ENCODE measurements around the gene UQCRC1.

DNA sequence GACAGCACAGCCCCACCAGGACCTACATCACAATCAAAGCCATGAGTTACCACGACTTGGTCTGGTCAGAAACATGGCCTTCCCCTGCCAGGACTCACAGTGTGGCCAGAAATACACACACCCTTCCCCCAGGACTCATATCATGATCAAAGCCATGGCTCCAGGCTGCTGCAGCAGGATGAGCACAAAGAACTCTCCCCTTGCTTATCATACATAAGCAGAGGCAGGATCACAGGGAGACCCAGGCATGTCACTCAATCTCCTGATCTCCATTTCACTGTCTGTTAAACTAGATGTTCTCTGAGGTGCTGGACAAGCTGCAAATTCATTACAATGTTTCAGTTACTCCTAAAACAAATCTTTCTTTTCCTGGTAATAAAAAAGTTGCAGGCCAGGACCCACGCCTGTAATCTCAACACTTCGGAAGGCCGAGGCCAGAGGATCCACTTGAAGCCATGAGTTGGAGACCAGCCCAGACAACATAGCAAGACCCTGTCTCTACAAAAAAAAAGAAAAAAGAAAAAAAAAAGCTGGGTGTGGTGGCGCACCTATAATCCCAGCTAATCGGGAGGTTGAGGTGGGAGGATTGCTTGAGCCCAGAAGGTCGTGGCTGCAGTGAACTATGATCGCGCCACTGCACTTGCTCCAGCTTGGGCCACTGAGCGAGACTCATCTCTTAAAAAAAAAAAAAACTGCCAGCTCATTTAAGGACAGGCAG lies 54.1 kb downstream of the UQCRC1 start:
- TF ChIP-seq ZNF146 (tag by site-specific recombination; IDR thresholded peaks at IDR 0.05) (no peak), ZNF133 (tag by site-specific recombination; IDR thresholded peaks at IDR 0.05) (no peak), SP2 (tag by site-specific recombination; IDR thresholded peaks at IDR 0.05) (no peak), ZBTB17 (tag by site-specific recombination; IDR thresholded peaks at IDR 0.05) (no peak), ZNF433 (tag by site-specific recombination; IDR thresholded peaks at IDR 0.05; ENCODE audit: low read depth) (no peak), ZNF350 (tag by site-specific recombination; IDR thresholded peaks at IDR 0.05) (no peak), HOXC10 (CRISPR knock-in tag; IDR thresholded peaks at IDR 0.05) (no peak), ZNF529 (tag by site-specific recombination; IDR thresholded peaks at IDR 0.05; ENCODE audit: insufficient replicate concordance) (no peak), YY1 (tag by site-specific recombination; IDR thresholded peaks at IDR 0.05) (no peak)
- TF ChIP-seq, protein P1, sequence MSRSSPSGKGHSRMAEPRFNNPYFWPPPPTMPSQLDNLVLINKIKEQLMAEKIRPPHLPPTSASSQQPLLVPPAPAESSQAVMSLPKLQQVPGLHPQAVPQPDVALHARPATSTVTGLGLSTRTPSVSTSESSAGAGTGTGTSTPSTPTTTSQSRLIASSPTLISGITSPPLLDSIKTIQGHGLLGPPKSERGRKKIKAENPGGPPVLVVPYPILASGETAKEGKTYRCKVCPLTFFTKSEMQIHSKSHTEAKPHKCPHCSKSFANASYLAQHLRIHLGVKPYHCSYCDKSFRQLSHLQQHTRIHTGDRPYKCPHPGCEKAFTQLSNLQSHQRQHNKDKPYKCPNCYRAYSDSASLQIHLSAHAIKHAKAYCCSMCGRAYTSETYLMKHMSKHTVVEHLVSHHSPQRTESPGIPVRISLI (tag by site-specific recombination; IDR thresholded peaks at IDR 0.05), result 0 out of 2 replicates have a peak, but pooled peaks have one; percentile 55
- TF ChIP-seq, protein P2, sequence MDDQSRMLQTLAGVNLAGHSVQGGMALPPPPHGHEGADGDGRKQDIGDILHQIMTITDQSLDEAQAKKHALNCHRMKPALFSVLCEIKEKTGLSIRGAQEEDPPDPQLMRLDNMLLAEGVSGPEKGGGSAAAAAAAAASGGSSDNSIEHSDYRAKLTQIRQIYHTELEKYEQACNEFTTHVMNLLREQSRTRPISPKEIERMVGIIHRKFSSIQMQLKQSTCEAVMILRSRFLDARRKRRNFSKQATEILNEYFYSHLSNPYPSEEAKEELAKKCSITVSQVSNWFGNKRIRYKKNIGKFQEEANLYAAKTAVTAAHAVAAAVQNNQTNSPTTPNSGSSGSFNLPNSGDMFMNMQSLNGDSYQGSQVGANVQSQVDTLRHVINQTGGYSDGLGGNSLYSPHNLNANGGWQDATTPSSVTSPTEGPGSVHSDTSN (CRISPR knock-in tag; IDR thresholded peaks at IDR 0.05), result no peak
- TF ChIP-seq, protein P3, sequence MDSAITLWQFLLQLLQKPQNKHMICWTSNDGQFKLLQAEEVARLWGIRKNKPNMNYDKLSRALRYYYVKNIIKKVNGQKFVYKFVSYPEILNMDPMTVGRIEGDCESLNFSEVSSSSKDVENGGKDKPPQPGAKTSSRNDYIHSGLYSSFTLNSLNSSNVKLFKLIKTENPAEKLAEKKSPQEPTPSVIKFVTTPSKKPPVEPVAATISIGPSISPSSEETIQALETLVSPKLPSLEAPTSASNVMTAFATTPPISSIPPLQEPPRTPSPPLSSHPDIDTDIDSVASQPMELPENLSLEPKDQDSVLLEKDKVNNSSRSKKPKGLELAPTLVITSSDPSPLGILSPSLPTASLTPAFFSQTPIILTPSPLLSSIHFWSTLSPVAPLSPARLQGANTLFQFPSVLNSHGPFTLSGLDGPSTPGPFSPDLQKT (IDR thresholded peaks at IDR 0.05; ENCODE audit: borderline replicate concordance, low read depth, low read length), result no peak
- TF ChIP-seq, protein P4, sequence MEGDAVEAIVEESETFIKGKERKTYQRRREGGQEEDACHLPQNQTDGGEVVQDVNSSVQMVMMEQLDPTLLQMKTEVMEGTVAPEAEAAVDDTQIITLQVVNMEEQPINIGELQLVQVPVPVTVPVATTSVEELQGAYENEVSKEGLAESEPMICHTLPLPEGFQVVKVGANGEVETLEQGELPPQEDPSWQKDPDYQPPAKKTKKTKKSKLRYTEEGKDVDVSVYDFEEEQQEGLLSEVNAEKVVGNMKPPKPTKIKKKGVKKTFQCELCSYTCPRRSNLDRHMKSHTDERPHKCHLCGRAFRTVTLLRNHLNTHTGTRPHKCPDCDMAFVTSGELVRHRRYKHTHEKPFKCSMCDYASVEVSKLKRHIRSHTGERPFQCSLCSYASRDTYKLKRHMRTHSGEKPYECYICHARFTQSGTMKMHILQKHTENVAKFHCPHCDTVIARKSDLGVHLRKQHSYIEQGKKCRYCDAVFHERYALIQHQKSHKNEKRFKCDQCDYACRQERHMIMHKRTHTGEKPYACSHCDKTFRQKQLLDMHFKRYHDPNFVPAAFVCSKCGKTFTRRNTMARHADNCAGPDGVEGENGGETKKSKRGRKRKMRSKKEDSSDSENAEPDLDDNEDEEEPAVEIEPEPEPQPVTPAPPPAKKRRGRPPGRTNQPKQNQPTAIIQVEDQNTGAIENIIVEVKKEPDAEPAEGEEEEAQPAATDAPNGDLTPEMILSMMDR (tag by site-specific recombination; IDR thresholded peaks at IDR 0.05), result no peak
